Type B pancreatic cell (in vitro differentiated cells): ENCODE data around the gene FAAP20. TPM values are rescaled to one million over a fixed set of nuclear protein-coding genes. Genes with fewer than 3 reads are reported as not detected.

Source experiments
- DNase-seq: peaks from one replicate; pipeline ENCODE4 v3.0.0; 2021; ENCODE audit warnings: mixed read lengths; ENCODE audit not compliant: unreplicated experiment; ENCODE audit errors: extremely low spot score
- H3K27ac Mint-ChIP-seq: 2 replicates; pipeline ENCODE4 v1.8.0; 2021; ENCODE audit warnings: mild to moderate bottlenecking, mixed read lengths
- H3K27me3 Mint-ChIP-seq: 2 replicates; pipeline ENCODE4 v1.8.0; 2021; ENCODE audit warnings: mixed read lengths
- H3K36me3 Mint-ChIP-seq: 2 replicates; pipeline ENCODE4 v1.8.0; 2021; ENCODE audit warnings: mixed read lengths
- H3K4me1 Mint-ChIP-seq: one replicate; pipeline ENCODE4 v1.8.0; 2021; ENCODE audit warnings: mixed read lengths; ENCODE audit not compliant: unreplicated experiment
- H3K4me3 Mint-ChIP-seq: 2 replicates; pipeline ENCODE4 v1.8.0; 2021; ENCODE audit warnings: mild to moderate bottlenecking, mixed read lengths
- H3K9me3 Mint-ChIP-seq: 2 replicates; pipeline ENCODE4 v1.8.0; 2021; ENCODE audit warnings: mixed read lengths
- total RNA-seq: library from RNA; stranded (reverse); gene quantifications from 2 replicates; pipeline ENCODE4 v1.2.1, GENCODE V29; 2021; ENCODE audit warnings: low replicate concordance
- TF ChIP-seq, protein P1 (sequence below): fragments of 200-600 bp; sonication (generic); conservative IDR thresholded peaks from 2 replicates; pipeline ENCODE4 v1.5.0; 2021; ENCODE audit warnings: antibody characterized with exemption, mild to moderate bottlenecking

The FAAP20 gene
- total RNA-seq, 1 donor from 2014 or later = 73.8 TPM

DNA sequence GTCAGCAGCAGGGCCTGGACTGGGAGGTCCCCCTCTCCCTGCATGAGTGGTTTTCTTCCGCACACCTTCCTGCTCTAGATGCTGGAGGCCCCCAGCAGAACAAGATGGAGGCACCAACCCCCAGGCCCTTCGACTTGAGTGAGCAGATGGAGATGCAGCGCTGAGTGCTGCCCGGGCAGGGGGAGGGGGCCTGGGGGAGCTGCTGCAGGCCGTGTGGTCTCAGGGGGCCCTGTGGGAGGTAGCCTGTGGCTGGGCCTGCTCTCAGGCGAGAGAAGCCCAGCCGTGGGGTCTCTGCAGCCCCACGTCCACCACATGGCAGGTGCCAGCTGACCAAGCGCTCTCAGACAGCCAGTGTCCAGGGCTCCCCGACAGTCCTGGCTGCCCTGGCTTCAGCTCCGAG, 1.2 kb upstream of the FAAP20 start:
- Mint-ChIP-seq H3K36me3 (no peaks in the 10 kb centered on the region), H3K4me1 (peaks cover 13% of the 10 kb centered on the region)

DNA sequence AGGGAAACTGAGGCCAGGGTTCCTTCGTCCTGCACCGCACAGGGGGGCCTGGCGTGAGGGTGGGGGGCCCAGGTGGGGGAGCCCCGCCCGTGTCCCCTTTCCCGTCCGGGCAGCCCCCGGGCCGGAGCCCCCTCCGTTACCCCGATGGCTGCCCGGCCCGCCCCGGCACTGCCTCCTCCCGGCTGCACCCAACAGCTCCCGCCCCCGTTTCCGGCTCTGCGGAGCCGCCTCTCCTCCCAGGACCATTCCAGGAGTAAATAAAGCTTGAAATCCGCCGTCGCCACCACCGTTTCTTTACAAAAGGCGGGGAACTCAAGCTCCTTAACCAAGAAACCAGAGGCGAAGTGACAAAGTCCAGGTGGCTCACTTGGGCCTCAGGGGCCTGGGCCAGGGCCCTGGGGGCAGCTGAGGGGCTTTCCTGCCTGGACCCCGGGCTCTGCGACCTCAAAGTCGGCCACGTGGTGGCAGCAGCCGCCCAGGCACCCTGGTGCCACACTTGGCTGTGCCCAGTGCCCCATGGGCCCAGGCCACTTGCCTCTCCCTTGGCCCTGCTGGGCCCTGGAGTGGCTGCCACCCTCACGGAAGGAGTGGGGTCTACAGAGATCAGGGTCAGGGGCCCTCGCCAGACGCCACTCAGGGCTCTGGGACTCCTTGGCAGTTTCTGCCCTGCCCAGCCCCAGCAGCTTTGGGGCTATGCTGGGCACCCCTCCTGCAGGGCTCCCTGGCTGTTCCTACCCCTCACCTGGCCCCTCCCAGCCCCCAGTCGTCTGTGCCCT, 514 bp upstream of the FAAP20 start:
- peaks cover 14% of the 10 kb centered on the region for H3K4me1 Mint-ChIP-seq
- no peaks in the 10 kb centered on the region for H3K27me3 Mint-ChIP-seq
- peak overlapping the region; percentile 91 for H3K4me3 Mint-ChIP-seq
- peak overlapping the region; percentile 81 for H3K27ac Mint-ChIP-seq
- H3K36me3 Mint-ChIP-seq = no peaks in the 10 kb centered on the region
- H3K9me3 Mint-ChIP-seq = no peaks in the 10 kb centered on the region
- TF ChIP-seq, protein P1, sequence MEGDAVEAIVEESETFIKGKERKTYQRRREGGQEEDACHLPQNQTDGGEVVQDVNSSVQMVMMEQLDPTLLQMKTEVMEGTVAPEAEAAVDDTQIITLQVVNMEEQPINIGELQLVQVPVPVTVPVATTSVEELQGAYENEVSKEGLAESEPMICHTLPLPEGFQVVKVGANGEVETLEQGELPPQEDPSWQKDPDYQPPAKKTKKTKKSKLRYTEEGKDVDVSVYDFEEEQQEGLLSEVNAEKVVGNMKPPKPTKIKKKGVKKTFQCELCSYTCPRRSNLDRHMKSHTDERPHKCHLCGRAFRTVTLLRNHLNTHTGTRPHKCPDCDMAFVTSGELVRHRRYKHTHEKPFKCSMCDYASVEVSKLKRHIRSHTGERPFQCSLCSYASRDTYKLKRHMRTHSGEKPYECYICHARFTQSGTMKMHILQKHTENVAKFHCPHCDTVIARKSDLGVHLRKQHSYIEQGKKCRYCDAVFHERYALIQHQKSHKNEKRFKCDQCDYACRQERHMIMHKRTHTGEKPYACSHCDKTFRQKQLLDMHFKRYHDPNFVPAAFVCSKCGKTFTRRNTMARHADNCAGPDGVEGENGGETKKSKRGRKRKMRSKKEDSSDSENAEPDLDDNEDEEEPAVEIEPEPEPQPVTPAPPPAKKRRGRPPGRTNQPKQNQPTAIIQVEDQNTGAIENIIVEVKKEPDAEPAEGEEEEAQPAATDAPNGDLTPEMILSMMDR = peak; percentile 96
- peak; percentile 89 for DNase-seq

More for the DNA sequence above, 1.2 kb upstream of the FAAP20 start:
- no peak for DNase-seq
- Mint-ChIP-seq H3K4me3 (no peak overlapping the region), H3K27me3 (no peaks in the 10 kb centered on the region), H3K9me3 (no peaks in the 10 kb centered on the region), H3K27ac (no peak overlapping the region)
- TF ChIP-seq, protein P1 = no peak

DNA sequence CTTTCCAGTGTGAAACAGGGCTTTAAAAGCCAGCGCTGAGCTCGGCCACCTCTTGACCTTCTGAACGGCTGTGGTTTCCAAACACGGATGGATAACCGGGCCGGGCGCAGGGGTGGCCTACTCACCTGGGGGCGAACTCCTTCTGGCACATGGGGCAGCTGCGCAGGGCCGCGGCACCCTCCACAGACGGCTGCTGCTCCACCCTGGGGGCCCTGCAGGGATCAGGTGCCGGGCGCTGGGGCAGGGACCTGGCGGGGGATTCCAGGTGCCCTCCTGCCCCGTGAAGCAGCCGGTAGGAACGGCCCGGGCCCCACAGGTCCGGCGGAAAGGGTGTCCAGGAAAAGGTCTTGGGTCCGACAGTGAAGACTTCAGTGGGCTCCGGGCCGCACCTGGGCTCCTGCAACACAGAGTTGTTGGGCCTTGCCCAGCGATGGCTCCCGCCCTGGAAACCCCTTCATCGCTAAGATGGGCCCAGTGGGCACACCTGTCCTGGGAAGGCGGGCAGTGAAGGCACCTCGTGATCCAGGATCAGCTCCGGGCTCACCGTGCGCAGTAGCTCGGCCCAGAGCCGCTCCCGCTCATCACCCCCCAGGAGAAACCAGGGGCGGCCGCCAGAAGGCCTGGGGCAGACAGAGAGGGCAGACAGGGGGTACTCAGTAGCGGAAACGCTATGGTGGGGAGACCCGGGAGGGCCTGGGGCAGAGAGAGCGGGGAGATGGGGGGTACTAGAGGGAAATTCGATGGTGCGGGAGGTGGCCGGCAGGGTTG, 874 bp downstream of the FAAP20 start:
- TF ChIP-seq, protein P1 = no peak
- Mint-ChIP-seq H3K36me3 (no peaks in the 10 kb centered on the region), H3K4me3 (peak overlapping the region; percentile 78), H3K4me1 (peaks cover 7% of the 10 kb centered on the region), H3K27ac (no peak overlapping the region), H3K9me3 (no peaks in the 10 kb centered on the region), H3K27me3 (no peaks in the 10 kb centered on the region)
- DNase-seq = no peak

DNA sequence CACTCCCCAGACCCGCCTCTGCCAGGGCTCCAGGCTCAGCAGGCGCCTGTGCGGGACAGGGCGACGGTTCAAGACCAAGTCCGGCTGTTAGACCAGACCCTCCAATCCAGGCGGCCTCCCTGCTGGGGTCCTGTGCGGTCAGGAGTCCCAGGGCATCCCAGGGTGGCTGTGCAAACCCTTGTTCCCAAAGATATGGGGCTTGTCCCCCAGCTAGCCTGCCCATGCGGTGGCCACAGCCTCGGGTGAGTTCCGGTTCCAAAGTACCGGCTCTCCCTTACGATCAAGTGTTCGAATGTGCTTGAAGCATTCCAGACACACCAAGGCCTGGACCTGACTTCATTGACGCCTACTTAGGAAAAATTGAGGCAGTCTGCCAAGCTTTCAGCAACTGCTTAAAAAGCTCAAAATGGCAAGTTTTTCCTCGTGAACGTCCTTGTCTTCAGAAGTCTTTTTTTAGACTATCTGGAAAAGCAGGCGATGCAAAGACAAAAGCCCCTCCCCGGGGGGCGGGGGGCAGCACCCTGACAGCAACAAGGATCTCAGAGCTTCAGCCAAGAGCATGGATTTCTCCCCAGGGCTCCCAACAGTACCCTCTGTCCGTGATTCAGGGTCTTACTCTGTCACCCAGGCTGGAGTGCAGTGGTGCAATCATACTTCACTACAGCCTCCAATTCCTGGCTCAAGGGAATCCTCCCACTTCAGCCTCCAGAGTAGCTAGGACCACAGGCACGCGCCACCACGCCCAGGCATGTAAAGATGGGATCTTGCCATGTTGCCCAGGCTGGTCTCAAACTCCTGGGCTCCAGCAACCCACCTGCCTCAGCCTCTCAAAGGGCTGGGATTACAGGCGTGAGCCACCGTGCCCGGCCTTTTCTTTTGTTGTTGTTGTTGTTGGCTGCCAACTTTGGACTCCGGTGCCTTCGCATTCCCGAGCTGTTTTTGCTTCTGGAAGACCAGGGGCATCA, 2.3 kb downstream of the FAAP20 start:
- Mint-ChIP-seq H3K9me3 (no peaks in the 10 kb centered on the region), H3K27ac (no peak overlapping the region), H3K27me3 (no peaks in the 10 kb centered on the region), H3K4me3 (peak overlapping the region; percentile 63), H3K4me1 (peaks cover 7% of the 10 kb centered on the region), H3K36me3 (no peaks in the 10 kb centered on the region)
- no peak for DNase-seq
- TF ChIP-seq, protein P1 = no peak

DNA sequence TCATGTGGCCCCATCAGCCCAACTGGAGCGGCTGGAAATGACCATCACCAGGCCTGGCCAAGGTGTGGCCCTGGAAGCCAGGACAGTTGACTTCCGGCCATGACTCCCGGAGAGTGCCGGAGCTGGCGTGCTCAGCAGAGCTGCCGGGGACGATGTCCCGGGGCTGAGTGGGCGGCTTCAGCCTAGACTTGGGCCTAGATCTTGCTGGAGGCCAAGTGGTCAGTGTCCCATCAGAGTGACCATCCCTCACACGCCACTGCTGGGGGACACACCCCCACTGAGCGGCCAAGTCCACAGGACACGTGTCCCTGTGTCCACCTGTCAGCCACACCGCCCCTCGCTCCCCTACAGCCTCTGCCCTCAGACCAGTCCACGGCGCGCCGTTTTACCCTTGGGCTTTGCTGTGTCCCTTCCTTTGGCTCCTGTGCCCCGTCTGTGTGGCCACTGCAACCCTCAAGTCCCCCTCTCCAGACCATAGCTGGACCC, 4.0 kb downstream of the FAAP20 start:
- Mint-ChIP-seq H3K36me3 (no peaks in the 10 kb centered on the region), H3K9me3 (no peaks in the 10 kb centered on the region), H3K4me3 (peak overlapping the region; percentile 65), H3K27me3 (no peaks in the 10 kb centered on the region), H3K27ac (no peak overlapping the region), H3K4me1 (peaks cover 7% of the 10 kb centered on the region)
- DNase-seq = no peak
- TF ChIP-seq, protein P1 = no peak
